Smooth muscle cell (in vitro differentiated cells): ENCODE results near the gene LUZP2. TPM values are rescaled to one million over a fixed set of nuclear protein-coding genes. Genes with fewer than 3 reads are reported as not detected.

Experiments
- DNase-seq: peaks from one replicate; lab custom pipeline; 2025; ENCODE audit not compliant: unreplicated experiment; lab: John Stamatoyannopoulos, UW
- H2AFZ ChIP-seq: fragments of 200-600 bp; sonication (generic); 2 replicates; pipeline ENCODE4 v1.6.0; 2016; ENCODE audit warnings: antibody characterized with exemption, low read depth, mild to moderate bottlenecking
- H3F3A ChIP-seq: fragments of 200-600 bp; sonication (generic); 2 replicates; pipeline ENCODE4 v1.6.0; 2017; ENCODE audit warnings: antibody characterized with exemption, low read depth
- H3K27ac ChIP-seq: fragments of 200-600 bp; sonication (generic); 2 replicates; pipeline ENCODE4 v1.5.1; 2016; ENCODE audit warnings: low read depth, mild to moderate bottlenecking
- H3K27me3 ChIP-seq: fragments of 200-600 bp; sonication (generic); 2 replicates; pipeline ENCODE4 v1.6.1; 2016; ENCODE audit warnings: low read depth, mild to moderate bottlenecking
- H3K36me3 ChIP-seq: fragments of 200-600 bp; sonication (generic); 2 replicates; pipeline ENCODE4 v1.5.1; 2016; ENCODE audit warnings: low read depth
- H3K4me1 ChIP-seq: fragments of 200-600 bp; sonication (generic); 2 replicates; pipeline ENCODE4 v1.5.1; 2016; ENCODE audit warnings: low read depth
- H3K4me2 ChIP-seq: fragments of 200-600 bp; sonication (generic); 2 replicates; pipeline ENCODE4 v1.6.0; 2016; ENCODE audit warnings: mild to moderate bottlenecking
- H3K4me3 ChIP-seq: fragments of 200-600 bp; sonication (generic); 2 replicates; pipeline ENCODE4 v1.5.1; 2016; ENCODE audit warnings: mild to moderate bottlenecking
- H3K79me2 ChIP-seq: fragments of 200-600 bp; sonication (generic); 2 replicates; pipeline ENCODE4 v1.6.0; 2016; ENCODE audit warnings: low read depth, mild to moderate bottlenecking
- H3K9ac ChIP-seq: fragments of 200-600 bp; sonication (generic); 2 replicates; pipeline ENCODE4 v1.6.0; 2016; ENCODE audit warnings: low read depth
- H3K9me3 ChIP-seq: fragments of 200-600 bp; sonication (generic); replicated peaks from 2 replicates; pipeline ENCODE4 v1.5.1; 2016; ENCODE audit warnings: low read depth
- H4K20me1 ChIP-seq: fragments of 200-600 bp; sonication (generic); 2 replicates; pipeline ENCODE4 v1.6.0; 2016; ENCODE audit warnings: low read depth
- WGBS: methylation state at CpG from one replicate; pipeline ENCODE4 v1.1.7; 2016; ENCODE audit warnings: low lambda C conversion rate; 5-methylcytosine and 5-hydroxymethylcytosine counted together
- polyA plus RNA-seq: library from polyadenylated mRNA; unstranded; fragments of >200 nt; fragmentation: Nextera tagmentation; extraction: Ambion mirVana; gene quantifications from 2 replicates; pipeline ENCODE4 v1.2.1, GENCODE V29; 2016
- total RNA-seq: library from RNA; depleted of rRNA; stranded (reverse); fragments of >200 nt; gene quantifications from 2 replicates; pipeline ENCODE4 v1.2.3, GENCODE V29; 2014
- TF ChIP-seq, protein P1 (sequence below): fragments of 200-600 bp; sonication (generic); IDR thresholded peaks from 2 replicates; pipeline ENCODE4 v1.5.1; 2017; ENCODE audit warnings: borderline replicate concordance, mild to moderate bottlenecking, antibody characterized with exemption; ENCODE audit not compliant: insufficient read depth, poor library complexity, severe bottlenecking

The LUZP2 gene
- total and polyA plus RNA-seq, 2 experiments from 2014 or later: 1.1 to 1.3 TPM

DNA sequence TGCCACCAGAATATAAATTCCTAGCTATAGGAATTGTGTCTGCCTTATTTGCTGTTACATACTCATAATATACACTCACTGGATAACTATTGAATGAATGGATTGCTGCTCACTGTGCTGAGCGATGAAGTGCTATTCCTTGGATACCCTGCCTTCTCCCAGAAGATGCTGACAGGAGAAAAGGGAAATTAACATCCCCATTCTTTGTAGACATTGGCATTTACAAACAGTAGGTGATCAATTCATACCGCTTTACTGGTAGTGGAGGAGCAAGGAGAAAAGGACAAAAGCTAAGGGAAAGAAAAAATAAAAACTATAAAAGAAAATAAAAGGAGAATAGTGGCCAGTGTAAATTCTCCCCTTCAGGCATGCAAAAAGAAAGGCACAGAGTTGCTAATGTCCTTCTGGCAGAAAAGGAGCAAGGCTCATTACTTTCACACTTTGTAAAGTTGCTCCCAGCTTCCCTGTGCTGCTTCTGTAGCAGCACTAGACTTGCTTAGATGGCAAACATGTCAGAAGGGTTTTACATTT lies 183.0 kb downstream of the LUZP2 start:
- Histone ChIP-seq H3F3A (no peaks in the 10 kb centered on the region), H3K36me3 (no peaks in the 10 kb centered on the region), H3K4me3 (no peak overlapping the region), H3K4me2 (no peak overlapping the region), H3K9ac (no peak overlapping the region), H2AFZ (no peak overlapping the region), H4K20me1 (no peaks in the 10 kb centered on the region), H3K79me2 (no peaks in the 10 kb centered on the region), H3K27ac (no peak overlapping the region), H3K4me1 (no peaks in the 10 kb centered on the region), H3K27me3 (no peaks in the 10 kb centered on the region), H3K9me3 (no peaks in the 10 kb centered on the region)
- TF ChIP-seq, protein P1, sequence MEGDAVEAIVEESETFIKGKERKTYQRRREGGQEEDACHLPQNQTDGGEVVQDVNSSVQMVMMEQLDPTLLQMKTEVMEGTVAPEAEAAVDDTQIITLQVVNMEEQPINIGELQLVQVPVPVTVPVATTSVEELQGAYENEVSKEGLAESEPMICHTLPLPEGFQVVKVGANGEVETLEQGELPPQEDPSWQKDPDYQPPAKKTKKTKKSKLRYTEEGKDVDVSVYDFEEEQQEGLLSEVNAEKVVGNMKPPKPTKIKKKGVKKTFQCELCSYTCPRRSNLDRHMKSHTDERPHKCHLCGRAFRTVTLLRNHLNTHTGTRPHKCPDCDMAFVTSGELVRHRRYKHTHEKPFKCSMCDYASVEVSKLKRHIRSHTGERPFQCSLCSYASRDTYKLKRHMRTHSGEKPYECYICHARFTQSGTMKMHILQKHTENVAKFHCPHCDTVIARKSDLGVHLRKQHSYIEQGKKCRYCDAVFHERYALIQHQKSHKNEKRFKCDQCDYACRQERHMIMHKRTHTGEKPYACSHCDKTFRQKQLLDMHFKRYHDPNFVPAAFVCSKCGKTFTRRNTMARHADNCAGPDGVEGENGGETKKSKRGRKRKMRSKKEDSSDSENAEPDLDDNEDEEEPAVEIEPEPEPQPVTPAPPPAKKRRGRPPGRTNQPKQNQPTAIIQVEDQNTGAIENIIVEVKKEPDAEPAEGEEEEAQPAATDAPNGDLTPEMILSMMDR: no peak
- no peak for DNase-seq
- 31% methylated on average over 2 of the region's 2 CpGs for WGBS

DNA sequence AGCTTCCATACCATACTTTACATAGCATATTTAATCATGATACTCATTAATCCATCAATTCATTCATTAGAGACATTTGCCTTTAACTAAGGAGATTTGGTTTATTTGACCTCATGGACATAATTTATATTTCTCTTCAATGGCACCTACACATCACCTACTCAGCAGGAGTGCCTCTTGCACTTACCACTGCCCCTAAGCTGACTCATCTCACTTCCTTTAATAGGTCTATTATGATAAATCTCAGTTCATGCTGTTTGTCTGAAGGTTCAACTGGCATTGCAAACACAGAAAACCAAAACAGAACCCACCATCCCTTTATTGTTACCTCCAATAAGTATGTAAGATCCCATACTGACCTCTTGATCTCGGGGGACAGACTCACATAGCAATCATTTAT lies 186.7 kb downstream of the LUZP2 start:
- H3K36me3 ChIP-seq: no peaks in the 10 kb centered on the region
- no peak overlapping the region for H3K27ac ChIP-seq
- no peaks in the 10 kb centered on the region for H4K20me1 ChIP-seq
- no peak overlapping the region for H2AFZ ChIP-seq
- H3K4me3 ChIP-seq: no peak overlapping the region
- no peaks in the 10 kb centered on the region for H3K9me3 ChIP-seq
- no peaks in the 10 kb centered on the region for H3F3A ChIP-seq
- TF ChIP-seq, protein P1: no peak
- no peaks in the 10 kb centered on the region for H3K4me1 ChIP-seq
- no peaks in the 10 kb centered on the region for H3K79me2 ChIP-seq
- H3K9ac ChIP-seq: no peak overlapping the region
- no peaks in the 10 kb centered on the region for H3K27me3 ChIP-seq
- 92% methylated on average over 1 of the region's 1 CpG for WGBS
- no peak overlapping the region for H3K4me2 ChIP-seq
- no peak for DNase-seq

DNA sequence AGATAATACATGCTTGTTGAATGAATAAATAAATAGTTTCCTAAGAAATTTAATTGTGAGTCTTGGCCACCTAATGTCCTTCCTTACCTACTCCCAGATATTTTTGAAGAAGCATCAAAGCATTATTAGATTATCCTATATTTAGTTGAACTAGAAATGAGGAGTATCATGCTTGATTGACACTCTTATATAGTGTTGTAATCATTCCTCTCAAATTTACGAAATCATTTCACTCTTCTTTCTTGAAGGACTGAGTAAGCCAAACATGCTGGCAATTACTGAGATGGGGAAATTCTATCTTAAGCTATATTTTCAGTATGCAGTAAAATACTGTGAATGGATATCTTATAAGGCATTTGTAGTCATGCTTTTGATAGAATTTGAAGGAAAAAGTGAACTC lies 189.0 kb downstream of the LUZP2 start:
- no peak overlapping the region for H3K27ac ChIP-seq
- H3K27me3 ChIP-seq: no peaks in the 10 kb centered on the region
- no peak overlapping the region for H3K9ac ChIP-seq
- H3K79me2 ChIP-seq: no peaks in the 10 kb centered on the region
- WGBS: 85% methylated on average over 1 of the region's 1 CpG
- no peaks in the 10 kb centered on the region for H3K4me1 ChIP-seq
- H2AFZ ChIP-seq: no peak overlapping the region
- no peaks in the 10 kb centered on the region for H3F3A ChIP-seq
- DNase-seq: no peak
- H3K4me3 ChIP-seq: no peak overlapping the region
- H3K36me3 ChIP-seq: no peaks in the 10 kb centered on the region
- H3K9me3 ChIP-seq: no peaks in the 10 kb centered on the region
- H4K20me1 ChIP-seq: no peaks in the 10 kb centered on the region
- no peak overlapping the region for H3K4me2 ChIP-seq
- TF ChIP-seq, protein P1: no peak

DNA sequence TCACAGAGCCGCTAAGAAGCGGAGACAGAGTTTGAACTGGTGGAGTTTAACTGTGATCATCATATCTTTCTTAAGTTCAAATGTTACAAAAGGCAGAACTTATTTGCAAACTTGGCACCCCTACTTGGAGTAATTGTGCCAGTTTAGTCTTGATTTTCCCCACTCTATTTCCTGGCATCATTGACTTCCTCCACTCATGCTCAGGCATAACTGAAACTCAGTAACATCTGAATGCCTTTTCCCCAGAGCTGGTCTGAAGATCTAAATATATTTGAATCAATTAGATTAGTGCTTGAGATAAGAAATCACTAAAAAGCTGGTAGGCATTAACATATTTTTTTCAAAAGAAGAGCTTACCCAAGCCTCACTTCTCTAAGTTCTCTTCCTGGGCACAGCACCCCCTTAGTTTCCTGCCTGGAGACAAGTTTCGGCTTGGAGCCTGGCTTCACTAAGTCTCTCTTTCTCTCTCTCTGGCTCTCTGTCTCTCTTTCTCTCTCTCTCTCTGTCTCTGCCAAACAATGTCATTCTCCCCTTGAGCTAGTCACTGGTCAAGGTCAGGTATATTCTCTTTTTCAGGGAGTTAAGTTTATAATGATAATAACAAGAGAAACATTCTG lies 190.8 kb downstream of the LUZP2 start:
- 82% methylated on average over 3 of the region's 3 CpGs for WGBS
- Histone ChIP-seq H3F3A (no peaks in the 10 kb centered on the region), H2AFZ (no peak overlapping the region), H3K4me3 (no peak overlapping the region), H3K9me3 (no peaks in the 10 kb centered on the region), H3K27ac (no peak overlapping the region), H4K20me1 (no peaks in the 10 kb centered on the region), H3K27me3 (no peaks in the 10 kb centered on the region), H3K4me1 (no peaks in the 10 kb centered on the region), H3K36me3 (no peaks in the 10 kb centered on the region), H3K79me2 (no peaks in the 10 kb centered on the region), H3K4me2 (no peak overlapping the region), H3K9ac (no peak overlapping the region)
- DNase-seq: no peak
- TF ChIP-seq, protein P1: no peak
